H9 (cell line): Measurements from ENCODE around the gene CMTM7. TPM values are rescaled to one million over a fixed set of nuclear protein-coding genes. Genes with fewer than 3 reads are reported as not detected.

ENCODE experiments used
- DNase-seq: peaks from one replicate; pipeline ENCODE4 v3.0.0-alpha.2; 2017
- H2AFZ ChIP-seq: one replicate; pipeline ENCODE4 v1.6.1; 2013; ENCODE audit warnings: mild to moderate bottlenecking, low read length, control low read depth, moderate library complexity
- H2AK5ac ChIP-seq: 2 replicates; pipeline ENCODE4 v1.6.1; 2013; ENCODE audit warnings: low read length, control low read depth, mixed read lengths; ENCODE audit not compliant: insufficient read length
- H2BK120ac ChIP-seq: one replicate; pipeline ENCODE4 v1.6.1; 2013; ENCODE audit warnings: low read depth, mild to moderate bottlenecking, low read length, control low read depth, inconsistent platforms; ENCODE audit not compliant: poor library complexity, severe bottlenecking
- H2BK12ac ChIP-seq: 2 replicates; pipeline ENCODE4 v1.6.1; 2013; ENCODE audit warnings: low read length, control low read depth, mixed read lengths, low read depth; ENCODE audit not compliant: insufficient read length
- H2BK15ac ChIP-seq: 2 replicates; pipeline ENCODE4 v1.6.1; 2013; ENCODE audit warnings: low read depth, low read length, control low read depth
- H2BK20ac ChIP-seq: one replicate; pipeline ENCODE4 v1.6.1; 2013; ENCODE audit warnings: low read depth, mild to moderate bottlenecking, low read length, control low read depth, inconsistent platforms; ENCODE audit not compliant: poor library complexity, severe bottlenecking
- H2BK5ac ChIP-seq: 2 replicates; pipeline ENCODE4 v1.6.1; 2013; ENCODE audit warnings: low read length, control low read depth, mixed read lengths; ENCODE audit not compliant: insufficient read length
- H3K14ac ChIP-seq: 2 replicates; pipeline ENCODE4 v1.6.1; 2013; ENCODE audit warnings: low read length, control low read depth; ENCODE audit not compliant: insufficient read depth
- H3K18ac ChIP-seq: 2 replicates; pipeline ENCODE4 v1.6.1; 2013; ENCODE audit warnings: low read depth, mild to moderate bottlenecking, mixed read lengths, low read length, control low read depth; ENCODE audit not compliant: insufficient read length
- H3K23ac ChIP-seq: 2 replicates; pipeline ENCODE4 v1.6.1; 2013; ENCODE audit warnings: low read length, control low read depth, mixed read lengths, low read depth; ENCODE audit not compliant: insufficient read length
- H3K23me2 ChIP-seq: 2 replicates; pipeline ENCODE4 v1.6.1; 2013; ENCODE audit warnings: low read depth, mild to moderate bottlenecking, mixed read lengths, low read length, control low read depth; ENCODE audit not compliant: insufficient read length, poor library complexity, severe bottlenecking
- H3K27ac ChIP-seq: 2 replicates; pipeline ENCODE4 v1.5.1; 2013; ENCODE audit warnings: low read length, control low read depth, mixed read lengths, low read depth; ENCODE audit not compliant: insufficient read length
- H3K27me3 ChIP-seq: 2 replicates; pipeline ENCODE4 v1.6.1; 2013; ENCODE audit warnings: low read length, control low read depth, inconsistent platforms; ENCODE audit not compliant: insufficient read depth
- H3K4ac ChIP-seq: 2 replicates; pipeline ENCODE4 v1.6.1; 2013; ENCODE audit warnings: low read depth, mild to moderate bottlenecking, control low read depth, inconsistent platforms, low read length, moderate library complexity
- H3K4me1 ChIP-seq: 2 replicates; pipeline ENCODE4 v1.6.1; 2013; ENCODE audit warnings: low read length, control low read depth, inconsistent platforms; ENCODE audit not compliant: insufficient read depth
- H3K4me2 ChIP-seq: 2 replicates; pipeline ENCODE4 v1.6.1; 2013; ENCODE audit warnings: low read length, control low read depth, mixed read lengths; ENCODE audit not compliant: insufficient read length, insufficient read depth
- H3K56ac ChIP-seq: 2 replicates; pipeline ENCODE4 v1.6.1; 2013; ENCODE audit warnings: low read depth, mild to moderate bottlenecking, mixed read lengths, low read length, control low read depth; ENCODE audit not compliant: insufficient read length
- H3K79me1 ChIP-seq: 2 replicates; pipeline ENCODE4 v1.6.1; 2013; ENCODE audit warnings: low read depth, mild to moderate bottlenecking, moderate library complexity, low read length, control low read depth, inconsistent platforms; ENCODE audit not compliant: insufficient read depth, poor library complexity, severe bottlenecking
- H3K79me2 ChIP-seq: 2 replicates; pipeline ENCODE4 v1.6.1; 2013; ENCODE audit warnings: low read length, control low read depth, inconsistent platforms; ENCODE audit not compliant: insufficient read depth
- H3K9ac ChIP-seq: 2 replicates; pipeline ENCODE4 v1.6.1; 2013; ENCODE audit warnings: low read length, control low read depth, mixed read lengths; ENCODE audit not compliant: insufficient read length; ENCODE audit errors: extremely low read depth
- H3K9me3 ChIP-seq: one replicate; pipeline ENCODE4 v1.6.1; 2013; ENCODE audit warnings: low read depth, low read length, inconsistent platforms; ENCODE audit not compliant: control insufficient read depth
- H3T11ph ChIP-seq: one replicate; pipeline ENCODE4 v1.6.1; 2013; ENCODE audit warnings: mild to moderate bottlenecking, low read length, control low read depth, inconsistent platforms
- H4K20me1 ChIP-seq: one replicate; pipeline ENCODE4 v1.6.1; 2013; ENCODE audit not compliant: control insufficient read depth, insufficient read length, insufficient read depth
- H4K5ac ChIP-seq: 2 replicates; pipeline ENCODE4 v1.6.1; 2013; ENCODE audit warnings: low read depth, mild to moderate bottlenecking, mixed read lengths, low read length, control low read depth; ENCODE audit not compliant: insufficient read length
- H4K8ac ChIP-seq: replicated peaks from 2 replicates; pipeline ENCODE4 v1.6.1; 2013; ENCODE audit warnings: low read length, control low read depth, mixed read lengths, low read depth; ENCODE audit not compliant: insufficient read length
- H4K91ac ChIP-seq: 2 replicates; pipeline ENCODE4 v1.6.1; 2013; ENCODE audit warnings: low read depth, mild to moderate bottlenecking, moderate library complexity, mixed read lengths, low read length, control low read depth; ENCODE audit not compliant: insufficient read length
- H3K27ac Mint-ChIP-seq, 3 experiments: 2 replicates in 2 of 3; 3 replicates in 1 of 3; pipeline ENCODE4 v1.8.0; 2020 to 2021; ENCODE audit warnings: mixed read lengths in 3 of 3, mild to moderate bottlenecking in 1 of 3, moderate library complexity in 1 of 3
- H3K27me3 Mint-ChIP-seq: 2 replicates; pipeline ENCODE4 v1.8.0; 2021; ENCODE audit warnings: low read depth, mild to moderate bottlenecking, moderate library complexity, mixed read lengths
- H3K36me3 Mint-ChIP-seq, 3 experiments: 2 replicates in 2 of 3; 3 replicates in 1 of 3; pipeline ENCODE4 v1.8.0; 2020 to 2021; ENCODE audit warnings: low read depth in 3 of 3, mixed read lengths in 3 of 3; ENCODE audit not compliant: insufficient read depth in 1 of 3
- H3K4me1 Mint-ChIP-seq, 2 experiments: 2 replicates each; pipeline ENCODE4 v1.8.0; 2020; ENCODE audit warnings: mixed read lengths in 2 of 2
- H3K4me3 Mint-ChIP-seq, 2 experiments: 2 replicates in 1 of 2; 3 replicates in 1 of 2; pipeline ENCODE4 v1.8.0; 2020 to 2021; ENCODE audit warnings: mild to moderate bottlenecking in 2 of 2, mixed read lengths in 2 of 2, moderate library complexity in 1 of 2
- H3K9me3 Mint-ChIP-seq, 2 experiments: 2 replicates in 1 of 2; 3 replicates in 1 of 2; pipeline ENCODE4 v1.8.0; 2020; ENCODE audit warnings: mild to moderate bottlenecking in 2 of 2, mixed read lengths in 2 of 2, moderate library complexity in 1 of 2
- CTCF ChIP-seq: fragments of 200-600 bp; sonication (generic); conservative IDR thresholded peaks from 3 replicates; pipeline ENCODE4 v1.8.0; 2021; ENCODE audit warnings: antibody characterized with exemption, mild to moderate bottlenecking
- WGBS: extraction: QIAGEN DNeasy Blood & Tissue Kit; methylation state at CpG from one replicate; pipeline ENCODE4 v1.1.7; 2013; ENCODE audit warnings: missing lambda C conversion rate, low lambda C conversion rate, mixed read lengths; ENCODE audit not compliant: insufficient read length; ENCODE audit errors: extremely low coverage; 5-methylcytosine and 5-hydroxymethylcytosine counted together
- total RNA-seq: library from RNA; stranded (reverse); gene quantifications from 2 replicates; pipeline ENCODE4 v1.2.1, GENCODE V29; 2021

Gene CMTM7
- total RNA-seq, 1 experiment from 2014 or later, result 23.9 TPM

GRCh38 chr3:32375596-32375930, 16.1 kb upstream of the CMTM7 start:
- Histone ChIP-seq H2BK5ac (no peak overlapping the region), H3K14ac (no peak overlapping the region), H4K8ac (no peak overlapping the region), H3K4ac (no peak overlapping the region), H2BK15ac (no peak overlapping the region), H3K79me1 (no peaks in the 10 kb centered on the region), H4K20me1 (no peaks in the 10 kb centered on the region), H3K27me3 (no peaks in the 10 kb centered on the region), H4K5ac (no peak overlapping the region), H2BK20ac (no peak overlapping the region), H2AK5ac (no peak overlapping the region), H3T11ph (no peak overlapping the region), H3K23me2 (no peaks in the 10 kb centered on the region), H3K18ac (no peak overlapping the region), H3K27ac (no peak overlapping the region), H3K9me3 (no peaks in the 10 kb centered on the region), H3K9ac (no peak overlapping the region), H4K91ac (no peak overlapping the region), H2BK12ac (no peak overlapping the region), H3K56ac (no peak overlapping the region), H2BK120ac (no peak overlapping the region), H3K4me2 (no peak overlapping the region), H3K23ac (no peak overlapping the region), H2AFZ (no peak overlapping the region), H3K4me1 (no peaks in the 10 kb centered on the region; the same call in 1 of the 2 replicates), H3K79me2 (no peaks in the 10 kb centered on the region)
- Mint-ChIP-seq H3K4me3 (no peak overlapping the region), H3K27ac (no peak overlapping the region), H3K4me1 (peaks cover 10 to 14% of the 10 kb centered on the region in 2 experiments), H3K27me3 (no peaks in the 10 kb centered on the region), H3K9me3 (no peaks in the 10 kb centered on the region), H3K36me3 (no peaks in the 10 kb centered on the region)
- TF ChIP-seq CTCF, result no peak
- no peak for DNase-seq
- WGBS, result no CpG with 5 or more reads among the region's 5 CpGs
